GM23338 (cell line): Measurements from ENCODE around the gene ARHGAP10. TPM values are rescaled to one million over a fixed set of nuclear protein-coding genes. Genes with fewer than 3 reads are reported as not detected.
A peak's percentile ranks its signal among the peaks of the same experiment; 100 is the strongest.
"Not testable (repeated sequence)": the region's sequence is repeated elsewhere in the genome, so short reads cannot be mapped to it uniquely, and the experiment has no call there.

Experiments used
- ATAC-seq: fragments of 200-7000 bp; cut with Tn5 transposase; 3 replicates; pipeline ENCODE4 v1.9.1; 2020
- DNase-seq: peaks from one replicate; pipeline ENCODE4 v3.0.0-alpha.2; 2015; ENCODE audit warnings: low spot score
- H2AFZ ChIP-seq: fragments of 200-600 bp; sonication (generic); 2 replicates; pipeline ENCODE4 v1.8.0; 2016; ENCODE audit warnings: antibody characterized with exemption, mild to moderate bottlenecking, moderate library complexity
- H3F3A ChIP-seq: fragments of 200-600 bp; sonication (generic); replicated peaks from 2 replicates; pipeline ENCODE4 v1.8.0; 2017; ENCODE audit warnings: antibody characterized with exemption, mixed run types, low read depth
- H3K27ac ChIP-seq: fragments of 200-600 bp; sonication (generic); 2 replicates; pipeline ENCODE4 v1.6.1; 2016; ENCODE audit warnings: low read depth
- H3K27me3 ChIP-seq: fragments of 200-600 bp; sonication (generic); 2 replicates; pipeline ENCODE4 v1.8.0; 2016; ENCODE audit warnings: mild to moderate bottlenecking, mixed run types, moderate library complexity; ENCODE audit not compliant: insufficient read depth
- H3K36me3 ChIP-seq: fragments of 200-600 bp; sonication (generic); 2 replicates; pipeline ENCODE4 v1.8.0; 2016; ENCODE audit warnings: mild to moderate bottlenecking; ENCODE audit not compliant: insufficient read depth
- H3K4me1 ChIP-seq: fragments of 200-600 bp; sonication (generic); 2 replicates; pipeline ENCODE4 v1.8.0; 2016; ENCODE audit warnings: mild to moderate bottlenecking, moderate library complexity; ENCODE audit not compliant: insufficient read depth
- H3K4me2 ChIP-seq: fragments of 200-600 bp; sonication (generic); 2 replicates; pipeline ENCODE4 v1.7.1; 2017; ENCODE audit warnings: mixed run types
- H3K4me3 ChIP-seq: fragments of 200-600 bp; sonication (generic); 2 replicates; pipeline ENCODE4 v1.6.1; 2016; ENCODE audit warnings: mixed run types
- H3K79me2 ChIP-seq: fragments of 200-600 bp; sonication (generic); replicated peaks from 2 replicates; pipeline ENCODE4 v1.8.0; 2017; ENCODE audit warnings: mild to moderate bottlenecking; ENCODE audit not compliant: insufficient read depth
- H3K9me2 ChIP-seq: fragments of 200-600 bp; sonication (generic); 2 replicates; pipeline ENCODE4 v1.8.0; 2017; ENCODE audit not compliant: insufficient read depth
- H4K20me1 ChIP-seq: fragments of 200-600 bp; sonication (generic); replicated peaks from 2 replicates; pipeline ENCODE4 v1.8.0; 2017; ENCODE audit warnings: mild to moderate bottlenecking; ENCODE audit not compliant: insufficient read depth
- H3K27ac Mint-ChIP-seq: 2 replicates; pipeline ENCODE4 v1.8.0; 2020; ENCODE audit warnings: inconsistent platforms, mild to moderate bottlenecking, moderate library complexity, mixed read lengths
- H3K27me3 Mint-ChIP-seq: 3 replicates; pipeline ENCODE4 v1.8.0; 2022; ENCODE audit warnings: low read depth, mild to moderate bottlenecking, moderate library complexity, mixed read lengths, inconsistent platforms; ENCODE audit not compliant: insufficient read depth, poor library complexity
- H3K36me3 Mint-ChIP-seq: 3 replicates; pipeline ENCODE4 v1.8.0; 2021; ENCODE audit warnings: low read depth, mild to moderate bottlenecking, inconsistent platforms, moderate library complexity, mixed read lengths
- H3K4me1 Mint-ChIP-seq: 3 replicates; pipeline ENCODE4 v1.8.0; 2020; ENCODE audit warnings: mild to moderate bottlenecking, inconsistent platforms, mixed read lengths
- H3K4me3 Mint-ChIP-seq: 3 replicates; pipeline ENCODE4 v1.8.0; 2021; ENCODE audit warnings: moderate library complexity, mild to moderate bottlenecking, inconsistent platforms, mixed read lengths
- H3K9me3 Mint-ChIP-seq: 3 replicates; pipeline ENCODE4 v1.8.0; 2020; ENCODE audit warnings: moderate library complexity, mild to moderate bottlenecking, inconsistent platforms, mixed read lengths
- CREB1 ChIP-seq: fragments of 250-450 bp; sonication (Bioruptor Pico); IDR thresholded peaks from 2 replicates; pipeline ENCODE4 v1.5.0; 2020; ENCODE audit warnings: low read depth, mild to moderate bottlenecking, moderate library complexity
- CTCF ChIP-seq, 2 experiments: fragments of 200-600 bp in 1 of 2; sonication (generic) in 1 of 2; conservative IDR thresholded peaks; 2 replicates each; pipeline versions ENCODE4 v1.5.1 to v1.6.1; 2016 to 2017; ENCODE audit warnings: antibody characterized with exemption in 2 of 2, low read depth in 2 of 2, mild to moderate bottlenecking in 2 of 2, moderate library complexity in 1 of 2
- EZH2 ChIP-seq: fragments of 200-600 bp; sonication (generic); IDR thresholded peaks from one replicate; pipeline ENCODE4 v1.8.0; 2017; ENCODE audit warnings: antibody characterized with exemption, mild to moderate bottlenecking, low read depth; ENCODE audit not compliant: unreplicated experiment
- EZH2phosphoT487 ChIP-seq: fragments of 200-600 bp; sonication (generic); IDR thresholded peaks from one replicate; pipeline ENCODE4 v1.8.1; 2018; ENCODE audit warnings: antibody characterized with exemption; ENCODE audit not compliant: unreplicated experiment
- NANOG ChIP-seq: IDR thresholded peaks from 2 replicates; pipeline ENCODE4 v1.6.1; 2016; ENCODE audit warnings: antibody characterized with exemption, borderline replicate concordance
- POLR2AphosphoS5 ChIP-seq: IDR thresholded peaks from 2 replicates; pipeline ENCODE4 v1.6.1; 2016; ENCODE audit warnings: antibody characterized with exemption, low read depth
- ZNF114 ChIP-seq: fragments of 250-450 bp; sonication (Bioruptor Pico); IDR thresholded peaks from 2 replicates; pipeline ENCODE4 v1.5.0; 2020; ENCODE audit warnings: mild to moderate bottlenecking, moderate library complexity
- polyA plus RNA-seq: library from polyadenylated mRNA; unstranded; fragments of >200 nt; fragmentation: Nextera tagmentation; extraction: Ambion mirVana; gene quantifications from 2 replicates; pipeline ENCODE4 v1.2.1, GENCODE V29; 2016
- total RNA-seq: library from RNA; depleted of rRNA; stranded (reverse); fragments of >200 nt; shearing (Covaris generic); gene quantifications from 2 replicates; pipeline ENCODE4 v1.2.3, GENCODE V29; 2014

The ARHGAP10 gene
- total and polyA plus RNA-seq, 2 experiments from 2014 or later: 5.1 to 6.3 TPM

GRCh38 chr4:147909225-147909624, 177.3 kb downstream of the ARHGAP10 start:
- no peak for TF ChIP-seq NANOG
- TF ChIP-seq ZNF114 (CRISPR knock-in tag): no peak
- TF ChIP-seq CTCF (conservative IDR thresholded peaks at IDR 0.05; ENCODE audit: low read depth in 2 of 2): no peak
- TF ChIP-seq EZH2: no peak
- Histone ChIP-seq H3K27me3 (no peaks in the 10 kb centered on the region), H3F3A (no peaks in the 10 kb centered on the region), H3K4me2 (no peak overlapping the region), H3K9me2 (no peaks in the 10 kb centered on the region), H4K20me1 (no peaks in the 10 kb centered on the region; the same call in 1 of the 2 replicates), H3K79me2 (no peaks in the 10 kb centered on the region), H3K4me1 (no peaks in the 10 kb centered on the region; the same call in 1 of the 2 replicates), H3K36me3 (no peaks in the 10 kb centered on the region), H2AFZ (no peak overlapping the region), H3K4me3 (no peak overlapping the region), H3K27ac (no peak overlapping the region)
- DNase-seq: no peak
- H3K27ac Mint-ChIP-seq: peak overlapping the region; percentile 13; the same call in 1 of the 2 replicates
- H3K4me1 Mint-ChIP-seq: peaks cover 12% of the 10 kb centered on the region; the same call in 2 of the 3 replicates
- peaks cover 2% of the 10 kb centered on the region; the same call in 2 of the 3 replicates for H3K9me3 Mint-ChIP-seq
- peaks cover 2% of the 10 kb centered on the region; the same call in 1 of the 3 replicates for H3K36me3 Mint-ChIP-seq
- ATAC-seq: no peak
- H3K4me3 Mint-ChIP-seq: no peak overlapping the region
- peaks cover 3% of the 10 kb centered on the region for H3K27me3 Mint-ChIP-seq

- no peaks in the 10 kb centered on the region for H3K79me2 ChIP-seq
- H3F3A ChIP-seq: no peaks in the 10 kb centered on the region
- Mint-ChIP-seq H3K36me3 (peaks cover 2% of the 10 kb centered on the region; the same call in 1 of the 3 replicates), H3K27ac (no peak overlapping the region), H3K27me3 (peaks cover 3% of the 10 kb centered on the region), H3K4me1 (peaks cover 12% of the 10 kb centered on the region; the same call in 2 of the 3 replicates), H3K9me3 (no peaks in the 10 kb centered on the region), H3K4me3 (no peak overlapping the region)
- no peak overlapping the region for H2AFZ ChIP-seq
- H4K20me1 ChIP-seq: no peaks in the 10 kb centered on the region; the same call in 1 of the 2 replicates
- no peaks in the 10 kb centered on the region for H3K36me3 ChIP-seq
- H3K27me3 ChIP-seq: no peaks in the 10 kb centered on the region
- no peak for TF ChIP-seq CREB1
- no peak for TF ChIP-seq POLR2AphosphoS5
- no peak for TF ChIP-seq EZH2phosphoT487
- H3K4me1 ChIP-seq: no peaks in the 10 kb centered on the region; the same call in 1 of the 2 replicates
- no peak overlapping the region for H3K4me3 ChIP-seq
- H3K27ac ChIP-seq: no peak overlapping the region
- no peak overlapping the region for H3K4me2 ChIP-seq
- ATAC-seq: no peak
- no peak for DNase-seq
- H3K9me2 ChIP-seq: no peaks in the 10 kb centered on the region
Observed at GRCh38 chr4:147910315-147910714, 178.4 kb downstream of the ARHGAP10 start.

- not testable (repeated sequence) for DNase-seq, H3K9me2 ChIP-seq, H3K4me2 ChIP-seq, H3K27ac ChIP-seq, H3K36me3 Mint-ChIP-seq, H3K4me1 ChIP-seq, ATAC-seq, H3K4me3 ChIP-seq, H2AFZ ChIP-seq, H4K20me1 ChIP-seq, H3K4me3 Mint-ChIP-seq, H3K27ac Mint-ChIP-seq, H3K27me3 Mint-ChIP-seq, H3K79me2 ChIP-seq, H3K9me3 Mint-ChIP-seq, H3K27me3 ChIP-seq, H3F3A ChIP-seq, H3K36me3 ChIP-seq
- peaks cover 15% of the 10 kb centered on the region; the same call in 2 of the 3 replicates for H3K4me1 Mint-ChIP-seq
Observed at GRCh38 chr4:147912106-147912505, 180.2 kb downstream of the ARHGAP10 start.
